ENCODE data around the gene SRPX.

GRCh38 chrX:38220024-38220414 lies 652 bp downstream of the SRPX start:
- TF ChIP-seq CTCF (IDR thresholded peaks at IDR 0.05) = peak; percentile 58
- TF ChIP-seq REST (IDR thresholded peaks at IDR 0.05; ENCODE audit: insufficient read depth in 1 of 2, low read depth in 2 of 2, low read length in 1 of 2) = no peak
